ENCODE results near the gene MYT1. TPM values are rescaled to one million over a fixed set of nuclear protein-coding genes. Genes with fewer than 3 reads are reported as not detected.

Gene MYT1
- total RNA-seq, 3 donors from 2014 or later = under 0.01 TPM; not detected in 2

GRCh38 chr20:64236137-64237088, 72.2 kb downstream of the MYT1 start:
- no peaks in the 10 kb centered on the region for H3K4me1 ChIP-seq
- TF ChIP-seq POLR2A (IDR thresholded peaks at IDR 0.05) (no peak), POLR2AphosphoS5 (IDR thresholded peaks at IDR 0.05) (no peak), CTCF (IDR thresholded peaks at IDR 0.05) (no peak)
- no peak for DNase-seq (ENCODE audit: low spot score in 2 of 2)
- intact Hi-C loops (cut with DNase I; ENCODE audit: low total_unique reads) = no loop called here
- no peak overlapping the region for H3K4me3 ChIP-seq
- H3K9me3 ChIP-seq = no peaks in the 10 kb centered on the region
- H3K27me3 ChIP-seq = no peaks in the 10 kb centered on the region
- H3K27ac ChIP-seq = no peak overlapping the region
- H3K36me3 ChIP-seq = no peaks in the 10 kb centered on the region

- TF ChIP-seq POLR2AphosphoS5 (IDR thresholded peaks at IDR 0.05) (no peak), CTCF (IDR thresholded peaks at IDR 0.05) (no peak), POLR2A (IDR thresholded peaks at IDR 0.05) (no peak)
- no peak overlapping the region for H3K27ac ChIP-seq
- intact Hi-C loops (cut with DNase I; ENCODE audit: low total_unique reads) = no loop called here
- no peaks in the 10 kb centered on the region for H3K27me3 ChIP-seq
- no peaks in the 10 kb centered on the region for H3K36me3 ChIP-seq
- no peak overlapping the region for H3K4me3 ChIP-seq
- H3K4me1 ChIP-seq = no peaks in the 10 kb centered on the region
- H3K9me3 ChIP-seq = no peaks in the 10 kb centered on the region
- DNase-seq (ENCODE audit: low spot score in 2 of 2) = no peak
Observed at GRCh38 chr20:64237316-64237715, 73.1 kb downstream of the MYT1 start.

- no peak for DNase-seq (ENCODE audit: low spot score in 2 of 2)
- Histone ChIP-seq H3K4me1 (no peaks in the 10 kb centered on the region), H3K4me3 (no peak overlapping the region), H3K27ac (no peak overlapping the region), H3K9me3 (no peaks in the 10 kb centered on the region), H3K36me3 (no peaks in the 10 kb centered on the region), H3K27me3 (no peaks in the 10 kb centered on the region)
- TF ChIP-seq POLR2A (IDR thresholded peaks at IDR 0.05) (no peak), CTCF (IDR thresholded peaks at IDR 0.05) (no peak), POLR2AphosphoS5 (IDR thresholded peaks at IDR 0.05) (no peak)
- intact Hi-C loops (cut with DNase I; ENCODE audit: low total_unique reads) = no loop called here
Observed at GRCh38 chr20:64238115-64238825, 74.0 kb downstream of the MYT1 start.

GRCh38 chr20:64238851-64239387, 74.7 kb downstream of the MYT1 start:
- no peak for DNase-seq (ENCODE audit: low spot score in 2 of 2)
- H3K4me3 ChIP-seq = no peak overlapping the region
- no peaks in the 10 kb centered on the region for H3K4me1 ChIP-seq
- no peaks in the 10 kb centered on the region for H3K27me3 ChIP-seq
- intact Hi-C loops (cut with DNase I; ENCODE audit: low total_unique reads) = no loop called here
- H3K27ac ChIP-seq = no peak overlapping the region
- no peak for TF ChIP-seq POLR2AphosphoS5 (IDR thresholded peaks at IDR 0.05)
- no peak for TF ChIP-seq CTCF (IDR thresholded peaks at IDR 0.05)
- no peak for TF ChIP-seq POLR2A (IDR thresholded peaks at IDR 0.05)
- H3K36me3 ChIP-seq = no peaks in the 10 kb centered on the region
- no peaks in the 10 kb centered on the region for H3K9me3 ChIP-seq

All from breast epithelium (tissue), 4 donors.